ENCODE data around the gene FGD4.

Gene FGD4

DNA sequence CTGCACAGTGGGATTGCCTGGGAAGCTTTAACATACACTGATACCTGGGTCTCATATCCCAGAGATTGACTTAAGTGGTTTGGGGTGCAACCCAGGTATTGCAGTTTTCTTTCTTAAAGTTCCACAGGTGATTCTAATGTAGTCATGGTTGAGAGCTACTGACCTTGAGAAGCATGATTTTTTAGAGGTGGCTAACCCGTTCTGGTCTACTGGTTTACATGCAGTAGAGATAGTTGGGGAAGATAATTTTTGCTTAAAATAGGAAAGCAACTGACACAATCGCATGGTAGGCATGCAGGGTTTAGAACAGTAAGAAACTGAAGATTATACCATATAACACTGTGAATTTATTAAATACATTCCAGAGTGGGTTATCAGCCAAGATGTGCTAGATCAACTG lies 145.5 kb downstream of the FGD4 start:
- H3K4me1 ChIP-seq (ENCODE audit: control insufficient read depth in 2 of 2, insufficient read depth in 2 of 2, low read length in 2 of 2): peaks cover 6 to 10% of the 10 kb centered on the region in 2 donors
- H3K9ac ChIP-seq (ENCODE audit: low read depth in 1 of 2, low read length in 2 of 2): no peak overlapping the region
- no peak overlapping the region for H3K4me3 ChIP-seq (ENCODE audit: low read length in 2 of 2)
- H3K27ac ChIP-seq (ENCODE audit: low read depth in 2 of 2, low read length in 2 of 2): no peak overlapping the region
- no peaks in the 10 kb centered on the region for H3K9me3 ChIP-seq (ENCODE audit: control insufficient read depth in 2 of 2, low read length in 2 of 2)
- H3K36me3 ChIP-seq (ENCODE audit: control insufficient read depth in 2 of 2, insufficient read depth in 2 of 2, low read length in 2 of 2): peaks cover 0 to 4% of the 10 kb centered on the region in 2 donors
- H3K27me3 ChIP-seq (ENCODE audit: control insufficient read depth in 2 of 2, insufficient read depth in 2 of 2, low read length in 2 of 2): no peaks in the 10 kb centered on the region

DNA sequence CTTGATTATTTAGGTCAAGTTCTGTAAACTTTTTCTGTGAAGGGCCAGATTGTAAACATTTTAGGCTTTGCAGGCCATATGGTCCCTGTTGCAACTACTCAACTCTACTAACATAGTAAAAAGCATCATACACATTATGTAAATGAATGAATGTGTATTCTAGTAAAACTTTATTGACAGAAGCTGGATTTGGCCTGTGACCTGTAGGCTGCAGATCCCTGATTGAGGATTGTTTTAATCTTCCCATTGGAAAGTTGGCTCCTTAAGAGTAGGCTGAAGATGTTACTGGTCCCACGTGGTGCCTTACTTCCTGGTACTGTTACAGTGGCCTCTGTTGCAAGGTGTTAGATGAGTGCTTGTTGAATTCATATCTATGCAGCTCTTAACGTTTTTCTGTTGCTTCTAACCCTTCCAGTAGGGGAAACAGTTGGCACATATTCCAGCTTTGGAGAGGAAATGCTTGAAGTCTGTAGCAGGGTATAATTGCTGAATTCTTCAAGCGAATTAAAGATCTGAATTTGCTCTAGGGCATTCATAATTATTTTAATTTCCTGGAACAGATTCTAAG lies 146.1 kb downstream of the FGD4 start:
- H3K36me3 ChIP-seq (ENCODE audit: control insufficient read depth in 2 of 2, insufficient read depth in 2 of 2, low read length in 2 of 2): peaks cover 0 to 4% of the 10 kb centered on the region in 2 donors
- no peaks in the 10 kb centered on the region for H3K9me3 ChIP-seq (ENCODE audit: control insufficient read depth in 2 of 2, low read length in 2 of 2)
- peaks cover 6 to 10% of the 10 kb centered on the region in 2 donors for H3K4me1 ChIP-seq (ENCODE audit: control insufficient read depth in 2 of 2, insufficient read depth in 2 of 2, low read length in 2 of 2)
- no peak overlapping the region for H3K27ac ChIP-seq (ENCODE audit: low read depth in 2 of 2, low read length in 2 of 2)
- H3K27me3 ChIP-seq (ENCODE audit: control insufficient read depth in 2 of 2, insufficient read depth in 2 of 2, low read length in 2 of 2): no peaks in the 10 kb centered on the region
- no peak overlapping the region for H3K9ac ChIP-seq (ENCODE audit: low read depth in 1 of 2, low read length in 2 of 2)
- no peak overlapping the region for H3K4me3 ChIP-seq (ENCODE audit: low read length in 2 of 2)

DNA sequence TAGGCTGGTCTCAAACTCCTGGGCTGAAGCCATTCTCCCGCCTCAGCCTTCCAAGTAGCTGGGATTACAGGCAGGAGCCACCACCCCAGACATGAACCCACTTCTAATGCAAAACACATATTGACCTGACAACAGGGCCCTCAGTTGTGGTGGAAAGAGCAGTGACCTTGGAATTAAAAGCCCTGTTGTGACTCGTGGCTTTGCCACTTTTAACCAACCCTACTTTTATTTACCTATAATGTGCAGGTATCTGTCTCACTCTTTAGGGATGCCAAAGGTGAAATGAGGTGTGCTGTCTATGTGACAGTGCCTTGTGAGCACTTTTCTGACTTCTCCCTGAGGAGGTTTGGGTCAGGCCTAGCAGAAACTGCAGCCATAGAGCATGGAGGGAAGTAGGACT lies 146.9 kb downstream of the FGD4 start:
- no peak overlapping the region for H3K9ac ChIP-seq (ENCODE audit: low read depth in 1 of 2, low read length in 2 of 2)
- H3K9me3 ChIP-seq (ENCODE audit: control insufficient read depth in 2 of 2, low read length in 2 of 2): no peaks in the 10 kb centered on the region
- H3K4me3 ChIP-seq (ENCODE audit: low read length in 2 of 2): no peak overlapping the region
- peaks cover 0 to 4% of the 10 kb centered on the region in 2 donors for H3K36me3 ChIP-seq (ENCODE audit: control insufficient read depth in 2 of 2, insufficient read depth in 2 of 2, low read length in 2 of 2)
- peaks cover 6 to 10% of the 10 kb centered on the region in 2 donors for H3K4me1 ChIP-seq (ENCODE audit: control insufficient read depth in 2 of 2, insufficient read depth in 2 of 2, low read length in 2 of 2)
- no peaks in the 10 kb centered on the region for H3K27me3 ChIP-seq (ENCODE audit: control insufficient read depth in 2 of 2, insufficient read depth in 2 of 2, low read length in 2 of 2)
- no peak overlapping the region for H3K27ac ChIP-seq (ENCODE audit: low read depth in 2 of 2, low read length in 2 of 2)

DNA sequence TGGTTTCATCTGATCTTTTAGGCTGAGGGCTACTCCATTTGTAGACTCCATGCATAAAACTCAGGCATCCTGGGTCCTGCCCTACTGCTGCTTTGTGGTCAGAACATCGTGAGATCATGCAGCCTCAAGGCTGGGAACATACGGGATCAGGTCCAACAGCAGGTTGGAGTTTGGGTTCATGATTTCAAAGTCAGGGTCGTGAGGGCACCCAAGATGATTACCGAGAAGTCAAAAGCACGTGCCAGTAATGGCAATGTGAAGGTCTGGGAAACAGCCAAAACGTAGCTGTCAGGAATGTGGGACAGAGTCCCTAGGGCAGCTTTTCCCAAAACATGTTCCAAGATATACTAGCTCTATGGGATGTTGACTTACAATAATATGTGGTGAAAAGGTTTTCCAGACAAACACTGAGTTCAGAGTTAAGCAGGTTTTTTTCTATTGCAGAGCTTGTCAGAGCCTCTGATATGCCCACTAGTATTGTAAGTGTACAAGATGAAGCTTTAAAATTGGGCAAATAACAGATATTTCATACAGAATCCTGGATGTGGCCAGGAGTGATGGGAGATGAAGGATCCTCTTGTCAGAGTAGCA lies 149.4 kb downstream of the FGD4 start:
- Histone ChIP-seq H3K4me3 (ENCODE audit: low read length in 2 of 2) (no peak overlapping the region), H3K9me3 (ENCODE audit: control insufficient read depth in 2 of 2, low read length in 2 of 2) (no peaks in the 10 kb centered on the region), H3K27me3 (ENCODE audit: control insufficient read depth in 2 of 2, insufficient read depth in 2 of 2, low read length in 2 of 2) (no peaks in the 10 kb centered on the region), H3K27ac (ENCODE audit: low read depth in 2 of 2, low read length in 2 of 2) (peak overlapping the region; percentile 5 to 26), H3K36me3 (ENCODE audit: control insufficient read depth in 2 of 2, insufficient read depth in 2 of 2, low read length in 2 of 2) (no peaks in the 10 kb centered on the region), H3K9ac (ENCODE audit: low read depth in 1 of 2, low read length in 2 of 2) (no peak overlapping the region), H3K4me1 (ENCODE audit: control insufficient read depth in 2 of 2, insufficient read depth in 2 of 2, low read length in 2 of 2) (peaks cover 6% of the 10 kb centered on the region in 2 donors)

DNA sequence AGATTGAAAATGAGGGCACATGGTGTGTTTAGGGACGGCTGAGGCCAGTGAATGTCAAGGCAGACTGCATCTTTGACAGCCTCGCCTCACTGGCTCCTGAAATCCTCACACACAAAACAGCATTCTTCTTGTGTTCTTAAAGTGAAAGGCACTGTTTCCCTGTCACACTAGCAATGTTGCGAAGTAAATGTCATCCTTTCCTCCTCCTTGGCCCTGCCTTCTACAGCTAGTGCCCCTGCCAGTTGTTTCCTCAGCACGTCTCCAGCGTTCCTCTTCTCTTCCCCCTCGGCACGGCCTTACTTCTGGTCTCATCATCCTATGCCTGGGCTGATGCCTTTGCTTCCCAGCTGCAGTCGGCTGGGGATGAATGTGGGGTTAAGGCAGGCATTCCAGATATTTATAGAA lies 150.3 kb downstream of the FGD4 start:
- Histone ChIP-seq H3K9ac (ENCODE audit: low read depth in 1 of 2, low read length in 2 of 2) (no peak overlapping the region), H3K4me3 (ENCODE audit: low read length in 2 of 2) (no peak overlapping the region), H3K27ac (ENCODE audit: low read depth in 2 of 2, low read length in 2 of 2) (peak overlapping the region in 1 of 2 donors; percentile 5), H3K9me3 (ENCODE audit: control insufficient read depth in 2 of 2, low read length in 2 of 2) (no peaks in the 10 kb centered on the region), H3K4me1 (ENCODE audit: control insufficient read depth in 2 of 2, insufficient read depth in 2 of 2, low read length in 2 of 2) (peaks cover 6% of the 10 kb centered on the region in 2 donors), H3K36me3 (ENCODE audit: control insufficient read depth in 2 of 2, insufficient read depth in 2 of 2, low read length in 2 of 2) (no peaks in the 10 kb centered on the region), H3K27me3 (ENCODE audit: control insufficient read depth in 2 of 2, insufficient read depth in 2 of 2, low read length in 2 of 2) (no peaks in the 10 kb centered on the region)

DNA sequence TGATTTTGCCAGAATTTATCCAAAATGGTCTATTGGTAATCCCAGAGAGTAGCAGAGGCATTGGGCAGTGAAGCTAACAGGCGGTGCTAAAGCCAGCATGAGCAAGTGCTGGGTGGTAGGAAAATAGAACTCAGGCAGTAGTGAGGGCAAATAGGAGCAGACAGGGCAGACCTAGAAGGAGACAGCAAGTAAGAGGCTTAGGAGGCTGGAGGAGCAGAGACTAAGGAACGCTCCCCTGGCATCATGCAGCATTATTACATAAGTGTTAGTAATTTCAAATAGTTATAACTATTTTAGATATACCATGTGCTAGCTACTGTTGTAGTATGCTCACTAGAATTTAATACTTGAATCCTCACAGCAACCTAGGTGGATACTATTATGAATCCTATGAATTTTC lies 151.7 kb downstream of the FGD4 start:
- Histone ChIP-seq H3K36me3 (ENCODE audit: control insufficient read depth in 2 of 2, insufficient read depth in 2 of 2, low read length in 2 of 2) (no peaks in the 10 kb centered on the region), H3K27ac (ENCODE audit: low read depth in 2 of 2, low read length in 2 of 2) (no peak overlapping the region), H3K9me3 (ENCODE audit: control insufficient read depth in 2 of 2, low read length in 2 of 2) (no peaks in the 10 kb centered on the region), H3K4me1 (ENCODE audit: control insufficient read depth in 2 of 2, insufficient read depth in 2 of 2, low read length in 2 of 2) (peaks cover 2 to 6% of the 10 kb centered on the region in 2 donors), H3K9ac (ENCODE audit: low read depth in 1 of 2, low read length in 2 of 2) (no peak overlapping the region), H3K27me3 (ENCODE audit: control insufficient read depth in 2 of 2, insufficient read depth in 2 of 2, low read length in 2 of 2) (no peaks in the 10 kb centered on the region), H3K4me3 (ENCODE audit: low read length in 2 of 2) (no peak overlapping the region)

DNA sequence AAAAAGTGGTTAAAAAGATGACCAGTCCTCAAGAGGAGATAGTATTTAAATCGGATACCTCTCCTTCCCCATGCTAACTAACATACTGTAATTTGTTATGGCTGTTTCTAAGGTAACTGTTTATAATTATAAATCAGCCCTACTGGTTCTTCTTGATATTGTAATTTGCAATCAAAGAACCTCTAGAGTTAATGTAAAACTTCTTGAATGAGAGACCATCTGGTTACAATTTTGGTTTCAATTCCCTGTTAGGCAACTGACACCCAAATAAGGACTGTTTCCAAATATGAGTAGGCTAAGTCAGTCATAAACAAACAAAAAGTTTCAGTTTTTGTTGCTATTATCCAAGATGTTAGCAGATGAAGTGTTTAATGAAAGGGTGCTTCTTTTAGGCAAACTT lies 159.5 kb downstream of the FGD4 start:
- Histone ChIP-seq H3K36me3 (ENCODE audit: control insufficient read depth in 2 of 2, insufficient read depth in 2 of 2, low read length in 2 of 2) (no peaks in the 10 kb centered on the region), H3K27ac (ENCODE audit: low read depth in 2 of 2, low read length in 2 of 2) (peak overlapping the region; percentile 50 to 68), H3K4me1 (ENCODE audit: control insufficient read depth in 2 of 2, insufficient read depth in 2 of 2, low read length in 2 of 2) (peaks cover 0 to 9% of the 10 kb centered on the region in 2 donors), H3K27me3 (ENCODE audit: control insufficient read depth in 2 of 2, insufficient read depth in 2 of 2, low read length in 2 of 2) (no peaks in the 10 kb centered on the region), H3K9me3 (ENCODE audit: control insufficient read depth in 2 of 2, low read length in 2 of 2) (no peaks in the 10 kb centered on the region), H3K4me3 (ENCODE audit: low read length in 2 of 2) (peak overlapping the region; percentile 5 to 52), H3K9ac (ENCODE audit: low read depth in 1 of 2, low read length in 2 of 2) (no peak overlapping the region)

DNA sequence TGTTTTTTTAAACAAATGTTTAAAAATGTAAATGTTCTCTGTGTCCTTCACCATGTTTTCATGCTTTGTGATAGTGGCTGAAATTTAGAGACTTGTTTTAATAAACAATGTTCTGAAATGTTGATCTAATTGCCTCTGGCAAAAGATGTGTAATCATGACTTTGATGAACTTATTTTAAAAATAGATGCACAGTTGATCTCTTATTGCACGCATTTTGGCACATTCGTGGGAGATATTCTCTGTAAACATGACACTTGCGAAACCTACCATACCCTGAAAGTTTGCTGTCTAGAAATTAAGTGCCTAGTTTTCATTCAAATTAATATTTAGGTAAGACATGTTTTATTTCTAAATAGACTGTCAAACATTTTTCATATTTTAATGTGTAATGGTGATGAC lies 160.1 kb downstream of the FGD4 start:
- H3K9me3 ChIP-seq (ENCODE audit: control insufficient read depth in 2 of 2, low read length in 2 of 2): no peaks in the 10 kb centered on the region
- no peaks in the 10 kb centered on the region for H3K27me3 ChIP-seq (ENCODE audit: control insufficient read depth in 2 of 2, insufficient read depth in 2 of 2, low read length in 2 of 2)
- H3K36me3 ChIP-seq (ENCODE audit: control insufficient read depth in 2 of 2, insufficient read depth in 2 of 2, low read length in 2 of 2): peaks cover 3 to 5% of the 10 kb centered on the region in 2 donors
- H3K27ac ChIP-seq (ENCODE audit: low read depth in 2 of 2, low read length in 2 of 2): peak overlapping the region; percentile 50 to 68
- H3K9ac ChIP-seq (ENCODE audit: low read depth in 1 of 2, low read length in 2 of 2): no peak overlapping the region
- H3K4me3 ChIP-seq (ENCODE audit: low read length in 2 of 2): peak overlapping the region in 1 of 2 donors; percentile 52
- peaks cover 0 to 9% of the 10 kb centered on the region in 2 donors for H3K4me1 ChIP-seq (ENCODE audit: control insufficient read depth in 2 of 2, insufficient read depth in 2 of 2, low read length in 2 of 2)

DNA sequence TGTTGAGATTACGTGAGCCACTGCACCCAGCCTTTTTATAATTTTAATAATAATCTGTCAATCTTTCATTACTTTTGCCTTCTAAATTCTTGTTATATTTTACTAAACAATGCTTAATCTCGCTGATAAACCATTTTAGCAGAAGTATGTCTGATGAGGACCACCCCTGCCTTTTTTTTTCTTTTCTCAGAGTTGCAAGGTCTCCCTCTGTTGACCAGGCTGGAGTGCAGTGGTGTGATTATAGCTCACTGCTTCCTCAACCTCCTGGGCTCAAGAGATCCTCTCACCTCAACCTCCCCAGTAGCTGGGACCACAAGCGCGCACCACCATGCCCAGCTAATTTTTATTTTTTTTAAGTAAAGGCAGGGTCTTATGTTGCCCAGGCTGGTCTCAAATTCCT lies 161.2 kb downstream of the FGD4 start:
- H3K27ac ChIP-seq (ENCODE audit: low read depth in 2 of 2, low read length in 2 of 2): peak overlapping the region in 1 of 2 donors; percentile 20
- peaks cover 7 to 8% of the 10 kb centered on the region in 2 donors for H3K36me3 ChIP-seq (ENCODE audit: control insufficient read depth in 2 of 2, insufficient read depth in 2 of 2, low read length in 2 of 2)
- H3K9me3 ChIP-seq (ENCODE audit: control insufficient read depth in 2 of 2, low read length in 2 of 2): no peaks in the 10 kb centered on the region
- no peak overlapping the region for H3K9ac ChIP-seq (ENCODE audit: low read depth in 1 of 2, low read length in 2 of 2)
- peaks cover 0 to 9% of the 10 kb centered on the region in 2 donors for H3K4me1 ChIP-seq (ENCODE audit: control insufficient read depth in 2 of 2, insufficient read depth in 2 of 2, low read length in 2 of 2)
- no peaks in the 10 kb centered on the region for H3K27me3 ChIP-seq (ENCODE audit: control insufficient read depth in 2 of 2, insufficient read depth in 2 of 2, low read length in 2 of 2)
- H3K4me3 ChIP-seq (ENCODE audit: low read length in 2 of 2): no peak overlapping the region

DNA sequence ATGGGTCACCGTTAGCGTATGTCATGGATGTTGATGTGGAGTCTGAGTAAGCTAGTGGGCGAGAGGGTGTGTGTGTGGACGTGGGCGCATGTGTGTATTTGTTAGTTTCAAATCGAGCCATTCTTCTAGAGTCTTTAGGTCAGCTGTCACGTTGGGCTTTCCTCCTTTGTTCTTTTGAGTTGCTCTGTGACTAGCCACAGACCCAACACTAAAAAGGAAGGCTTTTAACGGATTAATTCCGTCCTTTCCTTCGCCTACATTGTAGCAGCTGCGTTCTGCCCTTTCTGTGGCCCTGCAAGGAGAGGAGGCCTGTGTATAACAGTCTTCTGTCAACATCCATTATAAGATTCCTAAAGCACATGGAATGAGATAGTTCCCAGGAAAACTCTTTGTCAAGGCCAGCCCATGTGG lies 162.6 kb downstream of the FGD4 start:
- Histone ChIP-seq H3K36me3 (ENCODE audit: control insufficient read depth in 2 of 2, insufficient read depth in 2 of 2, low read length in 2 of 2) (peaks cover 7 to 8% of the 10 kb centered on the region in 2 donors), H3K4me3 (ENCODE audit: low read length in 2 of 2) (no peak overlapping the region), H3K9ac (ENCODE audit: low read depth in 1 of 2, low read length in 2 of 2) (no peak overlapping the region), H3K9me3 (ENCODE audit: control insufficient read depth in 2 of 2, low read length in 2 of 2) (no peaks in the 10 kb centered on the region), H3K4me1 (ENCODE audit: control insufficient read depth in 2 of 2, insufficient read depth in 2 of 2, low read length in 2 of 2) (peaks cover 6 to 15% of the 10 kb centered on the region in 2 donors), H3K27me3 (ENCODE audit: control insufficient read depth in 2 of 2, insufficient read depth in 2 of 2, low read length in 2 of 2) (no peaks in the 10 kb centered on the region), H3K27ac (ENCODE audit: low read depth in 2 of 2, low read length in 2 of 2) (peak overlapping the region; percentile 36 to 40)
